ENCODE results near the gene CELA2B. TPM values are rescaled to one million over a fixed set of nuclear protein-coding genes. Genes with fewer than 3 reads are reported as not detected.
"Not testable (repeated sequence)": the region's sequence is repeated elsewhere in the genome, so short reads cannot be mapped to it uniquely, and the experiment has no call there.

CELA2B gene
- total RNA-seq, 4 donors from 2014 or later: not detected

GRCh38 chr1:15457585-15457984 is 18.3 kb upstream of the CELA2B start:
- Histone ChIP-seq H3K36me3 (no peaks in the 10 kb centered on the region), H3K9me3 (no peaks in the 10 kb centered on the region), H3K27ac (no peak overlapping the region), H3K4me3 (replicated peaks in 1 of 3) (no peak overlapping the region), H3K4me1 (no peaks in the 10 kb centered on the region), H3K27me3 (no peaks in the 10 kb centered on the region)
- no peak for DNase-seq
- intact Hi-C loops (cut with DNase I): no loop called here
- TF ChIP-seq, protein P1, sequence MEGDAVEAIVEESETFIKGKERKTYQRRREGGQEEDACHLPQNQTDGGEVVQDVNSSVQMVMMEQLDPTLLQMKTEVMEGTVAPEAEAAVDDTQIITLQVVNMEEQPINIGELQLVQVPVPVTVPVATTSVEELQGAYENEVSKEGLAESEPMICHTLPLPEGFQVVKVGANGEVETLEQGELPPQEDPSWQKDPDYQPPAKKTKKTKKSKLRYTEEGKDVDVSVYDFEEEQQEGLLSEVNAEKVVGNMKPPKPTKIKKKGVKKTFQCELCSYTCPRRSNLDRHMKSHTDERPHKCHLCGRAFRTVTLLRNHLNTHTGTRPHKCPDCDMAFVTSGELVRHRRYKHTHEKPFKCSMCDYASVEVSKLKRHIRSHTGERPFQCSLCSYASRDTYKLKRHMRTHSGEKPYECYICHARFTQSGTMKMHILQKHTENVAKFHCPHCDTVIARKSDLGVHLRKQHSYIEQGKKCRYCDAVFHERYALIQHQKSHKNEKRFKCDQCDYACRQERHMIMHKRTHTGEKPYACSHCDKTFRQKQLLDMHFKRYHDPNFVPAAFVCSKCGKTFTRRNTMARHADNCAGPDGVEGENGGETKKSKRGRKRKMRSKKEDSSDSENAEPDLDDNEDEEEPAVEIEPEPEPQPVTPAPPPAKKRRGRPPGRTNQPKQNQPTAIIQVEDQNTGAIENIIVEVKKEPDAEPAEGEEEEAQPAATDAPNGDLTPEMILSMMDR (IDR thresholded peaks at IDR 0.05): no peak
- TF ChIP-seq POLR2A (IDR thresholded peaks at IDR 0.05): no peak
- 82 to 83% methylated on average over 2 of the region's 2 CpGs for WGBS, 2 donors

DNA sequence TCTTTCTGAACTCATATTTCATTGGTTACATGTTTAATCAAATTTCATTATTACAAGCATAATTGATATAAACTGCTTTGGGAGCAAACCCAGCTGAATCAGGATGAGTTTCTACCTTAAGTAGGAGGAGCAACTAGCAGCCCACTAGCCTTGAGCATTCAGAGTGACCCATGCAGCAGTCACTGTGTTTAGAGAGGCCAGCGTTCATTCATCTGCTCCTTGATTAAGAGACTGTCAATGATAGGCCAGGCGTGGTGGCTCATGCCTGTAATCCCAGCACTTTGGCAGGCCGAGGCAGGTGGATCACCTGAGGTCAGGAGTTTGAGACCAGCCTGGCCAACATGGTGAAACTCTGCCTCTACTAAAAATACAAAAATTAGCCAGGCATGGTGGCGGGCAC is 17.5 kb upstream of the CELA2B start:
- DNase-seq; H3K4me1 ChIP-seq; H3K9me3 ChIP-seq; H3K27ac ChIP-seq; H3K36me3 ChIP-seq; H3K27me3 ChIP-seq; intact Hi-C loops (cut with DNase I); H3K4me3 ChIP-seq (replicated peaks in 1 of 3): not testable (repeated sequence)
- WGBS, 2 donors: 72 to 79% methylated on average over 3 to 4 of the region's 4 CpGs

- TF ChIP-seq POLR2A (IDR thresholded peaks at IDR 0.05): no peak
- TF ChIP-seq, protein P1 (IDR thresholded peaks at IDR 0.05): no peak
- H3K27ac ChIP-seq: no peak overlapping the region
- H3K27me3 ChIP-seq: no peaks in the 10 kb centered on the region
- 58 to 65% methylated on average over 10 of the region's 10 CpGs for WGBS, 2 donors
- H3K9me3 ChIP-seq: no peaks in the 10 kb centered on the region
- intact Hi-C loops (cut with DNase I): no loop called here
- no peak overlapping the region for H3K4me3 ChIP-seq (replicated peaks in 1 of 3)
- H3K36me3 ChIP-seq: no peaks in the 10 kb centered on the region
- no peak for DNase-seq
- H3K4me1 ChIP-seq: no peaks in the 10 kb centered on the region
Observed at GRCh38 chr1:15459771-15460707, 15.9 kb upstream of the CELA2B start.

GRCh38 chr1:15460708-15461095 is 15.2 kb upstream of the CELA2B start:
- H3K36me3 ChIP-seq: no peaks in the 10 kb centered on the region
- no peaks in the 10 kb centered on the region for H3K4me1 ChIP-seq
- 80 to 88% methylated on average over 9 of the region's 9 CpGs for WGBS, 2 donors
- H3K9me3 ChIP-seq: no peaks in the 10 kb centered on the region
- DNase-seq: no peak
- TF ChIP-seq POLR2A (IDR thresholded peaks at IDR 0.05): no peak
- TF ChIP-seq, protein P1 (IDR thresholded peaks at IDR 0.05): no peak
- intact Hi-C loops (cut with DNase I): no loop called here
- H3K27me3 ChIP-seq: no peaks in the 10 kb centered on the region
- no peak overlapping the region for H3K27ac ChIP-seq
- no peak overlapping the region for H3K4me3 ChIP-seq (replicated peaks in 1 of 3)

- H3K4me3 ChIP-seq (replicated peaks in 1 of 3); H3K27ac ChIP-seq; H3K27me3 ChIP-seq; H3K4me1 ChIP-seq; DNase-seq; H3K36me3 ChIP-seq; intact Hi-C loops (cut with DNase I); H3K9me3 ChIP-seq: not testable (repeated sequence)
- 59 to 79% methylated on average over 10 to 14 of the region's 15 CpGs for WGBS, 2 donors
Observed at GRCh38 chr1:15463064-15463800, 12.7 kb upstream of the CELA2B start.

GRCh38 chr1:15463926-15464322 is 12.0 kb upstream of the CELA2B start:
- intact Hi-C loops (cut with DNase I); H3K27me3 ChIP-seq; H3K4me1 ChIP-seq; H3K27ac ChIP-seq; H3K4me3 ChIP-seq (replicated peaks in 1 of 3); DNase-seq; H3K9me3 ChIP-seq; H3K36me3 ChIP-seq: not testable (repeated sequence)
- WGBS, 2 donors: 88 to 93% methylated on average over 5 of the region's 5 CpGs
